GM20431 (cell line): ENCODE measurements around the gene RUNX1.

Source experiments
- in situ Hi-C: fragments of 300-500 bp; cut with MseI, MboI; formaldehyde crosslinking; loops from one replicate; pipeline ENCODE4 v1.15.0; 2020; ENCODE audit warnings: low sequenced_read_pairs; ENCODE audit not compliant: unreplicated experiment

RUNX1 gene

GRCh38 chr21:35039595-35040289, 9.4 kb downstream of the RUNX1 start:
- in situ Hi-C loops, result no loop called here

- in situ Hi-C loops, result no loop called here
These were observed 10.3 kb downstream of the RUNX1 start for GRCh38 chr21:35038772-35039319.

GRCh38 chr21:35037384-35037765, 11.7 kb downstream of the RUNX1 start:
- in situ Hi-C loops, result no loop called here

GRCh38 chr21:35036465-35037383, 12.4 kb downstream of the RUNX1 start:
- in situ Hi-C loops, result no loop called here

GRCh38 chr21:35035581-35035980, 13.5 kb downstream of the RUNX1 start:
- in situ Hi-C loops, result no loop called here

- in situ Hi-C loops, result no loop called here
These were observed 14.0 kb downstream of the RUNX1 start for GRCh38 chr21:35035116-35035515.

GRCh38 chr21:35034203-35034926, 14.7 kb downstream of the RUNX1 start:
- in situ Hi-C loops, result no loop called here

GRCh38 chr21:35032474-35033263, 16.4 kb downstream of the RUNX1 start:
- in situ Hi-C loops, result no loop called here

- in situ Hi-C loops, result no loop called here
These were observed 20.6 kb downstream of the RUNX1 start for GRCh38 chr21:35028451-35028978.

- in situ Hi-C loops, result no loop called here
These were observed 21.3 kb downstream of the RUNX1 start for GRCh38 chr21:35027563-35028450.

GRCh38 chr21:35026617-35027562, 22.2 kb downstream of the RUNX1 start:
- in situ Hi-C loops, result no loop called here

- in situ Hi-C loops, result no loop called here
These were observed 23.0 kb downstream of the RUNX1 start for GRCh38 chr21:35026153-35026500.

GRCh38 chr21:35025206-35026152, 23.6 kb downstream of the RUNX1 start:
- in situ Hi-C loops, result no loop called here

GRCh38 chr21:35024513-35024912, 24.6 kb downstream of the RUNX1 start:
- in situ Hi-C loops, result no loop called here

GRCh38 chr21:35024071-35024420, 25.1 kb downstream of the RUNX1 start:
- in situ Hi-C loops, result no loop called here

GRCh38 chr21:35023396-35024070, 25.6 kb downstream of the RUNX1 start:
- in situ Hi-C loops, result no loop called here
